ENCODE data around the gene AKT3.

The AKT3 gene

DNA sequence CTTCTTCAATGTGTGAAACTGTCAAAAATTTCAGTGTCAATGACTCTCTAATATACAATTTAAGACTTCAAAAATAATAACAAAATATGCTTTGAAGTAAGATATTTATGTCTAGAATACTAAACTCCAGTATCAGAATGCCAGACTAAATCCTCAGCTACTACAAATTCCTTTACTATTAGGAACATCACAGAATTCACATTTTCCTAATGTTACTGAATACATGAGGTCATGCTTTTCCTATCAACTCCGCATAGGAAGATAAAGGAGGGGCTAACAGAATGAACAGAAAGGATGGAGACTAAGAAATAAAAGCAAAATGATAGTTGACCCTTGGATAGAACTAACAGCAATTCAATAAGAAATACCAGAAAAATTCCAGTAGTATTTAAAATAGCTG, 301.5 kb downstream of the AKT3 start:
- no peak for DNase-seq

DNA sequence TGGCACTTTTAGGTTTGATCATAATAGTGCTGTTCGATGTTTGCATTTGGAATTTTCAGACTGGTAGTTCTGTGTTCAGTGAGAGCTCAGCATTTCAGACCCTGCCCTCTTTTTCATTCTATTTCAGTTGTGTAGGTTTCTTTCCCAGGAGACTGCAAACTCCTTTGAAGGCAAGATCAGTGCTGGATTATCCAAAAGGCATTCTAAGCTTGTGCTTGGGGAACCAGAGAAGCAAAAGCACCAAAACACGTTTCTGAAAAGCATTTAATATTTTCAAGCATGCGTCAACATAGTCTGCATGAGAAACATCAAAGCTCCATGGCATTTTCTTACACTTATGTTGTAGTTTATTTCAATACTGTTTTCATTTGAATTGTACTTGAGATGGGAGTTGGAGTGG, 302.2 kb downstream of the AKT3 start:
- no peak for DNase-seq

DNA sequence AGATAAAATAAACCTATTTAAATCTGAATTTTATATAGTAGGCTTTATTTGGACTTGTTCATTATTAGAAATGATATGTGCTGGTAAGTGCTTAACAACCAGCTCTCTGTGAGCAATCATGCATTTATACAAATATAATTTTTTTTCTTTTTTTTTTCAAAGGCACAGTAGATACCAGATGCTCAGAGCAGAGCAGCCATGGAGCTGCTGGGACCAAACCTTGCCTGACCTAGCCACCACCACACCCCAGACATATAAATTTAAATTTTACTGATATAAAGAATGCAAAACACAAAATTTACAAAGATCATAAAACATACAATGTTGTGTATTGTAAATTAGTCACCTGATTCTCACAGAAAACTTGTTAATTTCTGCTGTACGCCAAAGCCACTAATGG, 303.6 kb downstream of the AKT3 start:
- DNase-seq, result no peak

DNA sequence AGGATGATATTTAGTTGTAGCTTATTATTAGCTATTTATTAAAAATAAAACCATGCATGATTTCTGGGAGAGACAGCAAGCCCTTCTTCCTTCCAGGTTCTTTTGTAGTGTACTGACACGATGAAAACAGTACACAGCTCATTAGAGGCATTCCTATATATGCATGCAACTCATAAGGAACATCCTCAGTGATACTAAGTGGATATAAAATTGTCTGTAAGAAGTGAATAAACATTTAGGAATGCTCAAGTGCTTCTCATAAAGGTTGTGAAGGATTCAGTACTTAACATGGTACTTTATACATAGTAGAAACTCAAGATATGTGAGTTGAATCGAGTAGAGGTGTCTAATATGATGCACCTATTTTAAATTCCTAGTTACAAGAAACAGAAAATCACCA, 306.5 kb downstream of the AKT3 start:
- no peak for DNase-seq

DNA sequence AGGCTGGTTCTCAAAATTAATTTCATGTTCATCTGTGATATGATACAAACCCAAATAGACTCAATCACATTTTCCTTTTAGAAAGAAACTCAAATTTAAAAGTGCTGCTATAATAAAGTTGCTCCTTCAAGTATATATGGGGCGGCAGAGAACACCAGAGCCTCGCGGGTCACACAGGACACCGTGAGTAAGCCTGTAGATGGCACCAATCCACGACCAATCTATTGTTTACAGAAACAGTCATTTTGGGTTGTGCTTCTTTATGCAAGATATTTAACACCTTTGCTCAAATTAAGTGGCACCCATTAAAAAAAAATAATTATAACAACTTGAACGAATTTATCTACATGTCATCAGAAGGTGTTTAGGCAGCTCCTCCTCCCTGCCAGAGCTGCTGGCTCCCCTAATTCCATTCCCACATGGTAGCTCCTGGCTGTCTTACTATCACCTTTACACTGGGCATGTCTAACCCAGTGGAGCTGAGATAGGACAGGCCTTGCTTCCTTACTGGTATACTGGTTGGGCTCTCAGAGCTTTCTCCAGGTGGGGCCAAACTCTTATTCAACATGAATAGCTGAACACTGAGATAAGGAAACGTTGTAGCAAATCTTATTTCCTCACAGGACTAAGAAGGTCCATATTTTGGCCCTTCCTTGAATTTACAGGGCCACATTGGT, 307.2 kb downstream of the AKT3 start:
- no peak for DNase-seq

DNA sequence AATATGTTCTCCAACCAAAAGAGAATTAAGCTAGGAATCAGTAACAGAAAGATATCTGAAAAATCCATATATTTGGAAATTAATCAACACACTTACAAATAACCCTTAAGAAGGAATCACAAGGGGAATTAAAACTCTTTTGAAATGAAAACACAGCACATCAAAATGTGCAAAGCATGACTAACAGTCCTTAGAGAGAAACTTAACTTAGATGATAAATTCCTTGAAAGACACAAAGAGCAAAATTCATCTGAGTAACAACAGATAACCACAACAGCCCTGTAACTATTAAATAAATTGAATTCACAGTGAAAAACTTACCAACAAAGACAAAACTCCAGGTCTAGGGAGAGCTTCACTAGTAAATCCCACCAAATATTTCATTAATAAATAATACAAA, 310.4 kb downstream of the AKT3 start:
- DNase-seq, result no peak

DNA sequence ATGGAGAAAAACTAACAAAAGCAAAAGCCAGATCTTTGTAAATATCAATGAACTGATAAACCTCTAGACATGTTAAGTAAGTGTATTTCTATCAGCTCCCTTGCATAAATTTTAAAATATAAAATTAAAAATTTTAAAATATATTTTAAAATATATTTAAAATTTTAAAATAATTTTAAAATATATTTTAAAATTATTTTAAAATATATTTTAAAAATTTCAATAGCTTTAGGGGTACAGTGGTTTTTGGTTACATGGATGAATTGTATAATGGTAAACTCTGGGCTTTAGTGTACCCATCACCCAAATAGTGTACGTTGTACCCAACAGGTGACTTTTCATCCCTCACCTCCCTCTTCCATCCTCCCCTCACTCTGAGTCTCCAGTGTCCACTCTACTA, 315.0 kb downstream of the AKT3 start:
- DNase-seq, result no peak

DNA sequence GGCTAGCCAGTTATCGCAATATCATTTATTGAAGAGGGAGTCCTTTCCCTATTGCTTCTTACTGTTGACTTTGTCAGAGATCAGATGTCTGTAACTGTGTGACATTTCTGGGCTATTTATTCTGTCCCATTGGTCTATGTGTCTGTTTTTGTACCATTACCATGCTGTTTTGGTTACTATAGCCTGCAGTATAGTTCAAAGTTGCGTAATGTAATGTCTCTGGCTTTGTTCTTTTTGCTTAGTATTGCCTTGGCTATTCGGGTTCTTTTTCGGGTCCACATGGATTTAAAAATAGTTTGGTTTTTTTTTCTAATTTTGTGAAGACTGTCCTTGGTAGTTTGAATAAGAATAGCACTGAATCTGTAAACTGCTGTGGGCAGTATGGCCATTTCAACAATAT, 320.5 kb downstream of the AKT3 start:
- no peak for DNase-seq

DNA sequence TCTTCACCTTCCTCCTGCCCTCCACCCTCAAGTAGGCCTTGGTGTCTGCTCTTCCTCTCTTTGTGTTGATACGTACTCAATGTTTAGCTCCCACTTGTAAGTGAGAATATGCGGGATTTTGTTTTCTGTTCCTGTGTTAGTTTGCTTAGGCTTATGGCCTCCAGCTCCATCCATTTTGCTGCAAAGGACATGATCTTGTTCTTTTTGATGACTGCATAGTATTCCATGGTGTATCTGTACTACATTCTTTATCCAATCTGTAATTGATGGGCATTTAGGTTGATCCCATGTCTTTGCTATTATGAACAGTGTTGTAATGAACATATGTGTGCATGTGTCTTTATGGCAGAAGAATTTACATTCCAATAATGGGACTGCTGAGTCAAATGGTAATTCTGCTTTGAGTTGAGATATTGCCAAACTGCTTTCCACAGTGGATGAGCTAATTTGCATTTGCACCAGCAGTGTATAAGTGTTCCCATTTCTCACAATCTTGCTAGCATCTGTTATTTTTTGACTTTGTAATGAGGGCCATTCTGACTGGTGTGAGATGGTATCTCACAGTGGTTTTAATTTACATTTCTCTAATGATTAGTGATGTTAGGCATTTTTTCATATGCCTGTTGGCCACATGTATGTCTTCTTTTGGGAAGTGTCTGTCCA, 321.5 kb downstream of the AKT3 start:
- no peak for DNase-seq

DNA sequence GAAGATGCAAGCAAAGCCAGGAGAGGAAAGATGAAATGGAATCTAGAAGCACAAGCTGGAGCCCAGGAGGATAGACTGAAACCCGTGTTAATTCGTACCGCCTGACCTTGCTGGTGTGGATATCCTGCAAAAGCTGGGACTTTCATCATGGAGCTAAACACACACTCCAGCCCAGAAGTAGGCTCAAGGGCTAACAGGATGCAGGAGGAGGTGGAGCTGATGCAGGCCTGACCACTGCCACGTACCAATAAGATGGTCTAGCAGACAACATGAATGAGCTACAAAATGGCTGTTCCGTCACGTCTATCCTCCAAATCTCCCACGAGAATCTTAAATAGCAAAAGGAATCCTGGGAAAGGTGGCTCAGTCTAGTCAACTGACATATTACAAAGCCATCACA, 323.9 kb downstream of the AKT3 start:
- DNase-seq, result no peak

DNA sequence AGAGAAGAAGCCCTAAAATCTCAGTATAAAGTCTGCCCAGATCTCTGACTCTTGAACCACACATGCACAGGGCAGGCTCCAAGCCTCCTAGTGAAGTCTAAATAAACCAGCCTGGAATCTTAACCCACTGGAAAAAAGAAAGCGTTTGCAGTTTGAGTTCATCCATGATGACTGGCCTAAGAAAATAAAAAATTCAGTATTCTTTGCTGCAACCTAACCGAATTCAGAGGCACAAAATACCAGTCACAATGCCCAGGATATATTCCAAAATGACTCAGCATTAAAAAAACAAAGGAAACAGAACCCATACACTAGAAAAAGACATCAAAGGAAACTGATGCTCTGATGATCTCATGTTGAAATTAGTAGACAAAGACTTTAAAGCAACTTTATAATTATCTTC, 325.0 kb downstream of the AKT3 start:
- no peak for DNase-seq

DNA sequence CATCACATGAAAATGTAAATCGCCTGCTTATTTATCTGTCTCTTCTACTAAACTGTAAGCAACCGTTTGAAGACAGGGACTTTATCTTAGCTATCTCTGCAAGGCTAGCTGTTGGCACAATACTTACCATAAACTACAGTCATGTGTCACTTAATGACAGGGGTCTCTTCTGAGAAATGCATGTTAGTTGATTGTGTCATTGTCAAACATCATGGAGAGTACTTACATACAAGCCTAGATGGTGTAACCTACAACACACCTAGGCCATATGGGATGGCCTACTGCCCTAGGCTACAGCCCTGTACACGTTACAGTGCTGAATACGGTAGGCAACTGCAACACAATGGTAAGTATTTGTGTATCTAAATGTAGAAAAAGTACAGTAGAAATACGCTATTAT, 326.3 kb downstream of the AKT3 start:
- DNase-seq, result no peak

DNA sequence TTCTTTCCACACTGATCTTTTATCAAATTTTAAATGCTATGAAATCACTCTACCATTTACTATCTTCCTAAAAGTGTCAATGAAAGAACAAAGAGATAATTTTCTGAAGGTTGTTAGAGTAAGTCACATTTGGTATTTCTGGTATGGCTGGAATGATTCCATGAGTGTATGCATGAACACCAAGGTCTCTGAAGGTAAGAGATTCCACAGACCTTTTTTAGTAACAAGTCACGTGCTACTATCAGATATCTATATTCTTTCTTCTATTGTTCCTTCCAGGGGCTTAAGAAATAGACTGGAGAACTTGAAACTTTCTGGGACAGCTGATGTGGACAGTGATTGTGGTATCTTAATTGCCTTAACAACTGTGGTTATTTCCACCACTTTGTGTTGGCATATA, 329.2 kb downstream of the AKT3 start:
- no peak for DNase-seq

DNA sequence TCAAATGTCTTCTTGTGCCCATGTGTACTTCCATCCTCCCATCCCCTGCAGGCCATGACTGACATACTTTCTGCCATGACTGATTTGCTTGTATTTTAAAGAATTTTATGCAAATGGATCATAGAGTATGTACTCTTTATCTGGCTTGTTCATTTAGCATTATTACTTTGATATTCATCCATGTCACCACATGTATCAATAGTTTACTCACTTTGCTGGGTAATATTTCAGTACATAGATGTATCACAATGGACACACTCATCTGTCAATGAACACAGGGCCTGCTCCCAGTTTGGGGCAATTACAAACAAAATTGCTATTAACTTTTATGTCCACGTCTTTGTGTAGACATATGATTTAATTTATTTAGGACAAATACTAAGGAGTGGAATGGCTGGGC, 335.1 kb downstream of the AKT3 start:
- DNase-seq, result no peak

DNA sequence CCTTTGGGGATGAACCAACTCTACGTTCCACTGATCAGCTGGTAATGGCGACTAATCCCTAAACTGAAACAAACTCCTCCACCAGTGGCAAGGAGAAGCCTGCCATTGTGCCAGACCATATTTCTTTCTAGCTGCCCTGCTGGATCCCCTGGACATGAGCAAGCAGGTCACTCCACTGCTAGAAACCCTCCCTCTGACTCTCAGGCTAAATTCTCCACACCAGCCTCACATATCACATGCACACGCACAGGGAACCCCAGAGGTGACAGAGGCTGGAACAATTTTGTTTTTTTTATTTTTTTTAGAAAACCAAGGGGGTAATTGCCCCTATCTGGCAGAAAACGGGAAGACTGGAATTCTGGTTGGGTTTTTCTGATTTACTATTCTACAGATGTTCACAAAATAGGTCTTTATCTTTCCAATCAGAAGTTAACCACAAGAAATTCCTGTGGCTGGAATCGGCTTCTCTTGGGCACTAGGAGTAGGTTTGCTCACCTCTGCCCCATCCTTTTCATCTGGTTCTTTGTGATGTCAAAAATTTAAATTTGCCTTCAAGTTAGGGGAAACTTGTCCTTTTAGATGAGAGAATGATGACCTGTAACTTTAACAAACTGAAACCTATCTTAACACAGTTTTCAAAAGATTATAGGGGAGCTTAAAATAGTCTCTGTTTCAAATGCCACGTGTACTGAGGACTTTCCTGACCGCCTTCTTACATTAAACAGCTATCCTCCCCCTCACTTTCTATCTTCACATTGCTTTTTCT, 336.1 kb downstream of the AKT3 start:
- DNase-seq, result no peak

DNA sequence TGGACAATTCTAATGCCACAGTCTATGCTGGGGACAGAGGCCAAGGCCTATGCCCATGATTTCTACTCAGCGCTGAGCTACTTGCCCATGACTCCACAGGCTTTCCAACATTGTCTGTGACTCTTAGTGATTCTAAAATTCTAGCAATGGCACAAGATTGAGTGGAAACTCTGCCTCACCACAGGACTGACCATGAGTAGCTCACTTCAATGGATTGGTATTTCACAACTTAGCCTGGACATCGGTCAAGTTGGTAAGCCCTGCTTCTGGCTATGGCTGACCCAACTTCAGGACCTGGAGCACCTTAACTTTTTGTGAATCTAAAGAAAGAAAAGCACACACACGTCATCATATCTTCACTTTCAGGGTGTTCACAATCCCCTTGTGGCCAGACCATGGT, 339.1 kb downstream of the AKT3 start:
- DNase-seq, result no peak

DNA sequence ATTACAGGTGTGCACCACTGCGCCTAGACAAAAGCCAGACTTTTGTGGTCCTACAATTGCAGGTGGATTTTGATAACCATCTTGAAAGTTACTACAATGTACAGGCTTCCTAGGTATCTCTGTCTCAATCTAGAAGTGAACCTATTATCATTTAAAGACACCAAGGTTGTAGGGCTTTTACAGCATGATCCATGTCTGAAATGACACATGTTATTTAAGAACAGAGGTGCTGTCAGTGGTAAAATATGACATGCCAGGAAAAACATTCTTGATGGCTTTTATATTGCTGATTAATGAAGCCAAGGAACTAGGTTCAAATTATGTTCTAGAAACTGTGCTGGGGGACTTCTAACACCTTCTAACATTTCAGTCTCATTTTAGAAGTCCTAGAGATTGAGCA, 341.1 kb downstream of the AKT3 start:
- no peak for DNase-seq

DNA sequence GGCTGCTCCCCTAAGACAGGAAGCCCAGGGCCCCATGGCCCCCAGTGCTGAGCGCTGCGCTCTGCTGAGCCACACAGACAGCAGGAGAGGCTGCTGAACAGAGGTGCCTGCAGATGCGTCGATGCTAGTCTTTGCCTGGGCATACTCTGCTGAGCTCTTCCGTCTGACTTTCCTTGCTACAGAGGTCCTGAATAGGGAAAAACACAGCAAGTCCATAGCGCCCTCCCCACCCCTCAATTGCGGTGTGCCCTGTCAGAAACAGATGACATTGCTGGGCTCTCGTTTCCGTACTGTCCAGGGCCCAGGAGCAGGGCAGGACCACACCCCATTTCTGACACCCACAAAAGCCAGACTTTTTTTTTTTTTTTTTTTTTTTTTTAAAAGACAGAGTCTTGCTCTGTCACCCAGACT, 341.7 kb downstream of the AKT3 start:
- no peak for DNase-seq

DNA sequence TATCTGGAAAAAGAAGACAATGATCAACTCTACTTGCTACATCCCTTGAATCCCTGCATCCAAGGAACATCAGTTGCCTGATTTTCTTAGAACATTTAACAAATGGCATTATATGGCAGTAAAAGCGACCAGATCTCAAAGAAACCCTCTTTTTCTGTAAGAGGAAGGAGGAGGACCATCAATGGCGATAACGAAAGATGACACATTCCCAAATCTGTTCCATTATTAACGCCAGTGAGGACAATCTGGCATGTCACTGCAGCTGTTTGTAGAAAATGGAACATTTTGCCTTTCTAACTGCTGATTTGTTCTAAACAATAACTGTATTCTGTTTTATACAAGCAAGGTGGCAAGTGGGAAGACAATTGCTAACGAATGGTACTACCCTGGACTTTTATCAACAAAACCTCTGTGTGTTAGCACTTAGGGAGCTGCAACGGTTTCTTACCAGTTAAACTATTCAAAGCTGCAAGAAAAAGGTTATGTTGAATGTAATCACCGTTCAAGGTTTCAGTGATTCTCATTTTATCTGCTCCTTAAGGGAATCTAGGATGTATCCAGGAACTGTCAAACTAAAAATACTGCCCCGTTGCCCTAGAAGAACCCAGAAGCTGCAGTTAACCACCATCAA, 342.3 kb downstream of the AKT3 start:
- no peak for DNase-seq

DNA sequence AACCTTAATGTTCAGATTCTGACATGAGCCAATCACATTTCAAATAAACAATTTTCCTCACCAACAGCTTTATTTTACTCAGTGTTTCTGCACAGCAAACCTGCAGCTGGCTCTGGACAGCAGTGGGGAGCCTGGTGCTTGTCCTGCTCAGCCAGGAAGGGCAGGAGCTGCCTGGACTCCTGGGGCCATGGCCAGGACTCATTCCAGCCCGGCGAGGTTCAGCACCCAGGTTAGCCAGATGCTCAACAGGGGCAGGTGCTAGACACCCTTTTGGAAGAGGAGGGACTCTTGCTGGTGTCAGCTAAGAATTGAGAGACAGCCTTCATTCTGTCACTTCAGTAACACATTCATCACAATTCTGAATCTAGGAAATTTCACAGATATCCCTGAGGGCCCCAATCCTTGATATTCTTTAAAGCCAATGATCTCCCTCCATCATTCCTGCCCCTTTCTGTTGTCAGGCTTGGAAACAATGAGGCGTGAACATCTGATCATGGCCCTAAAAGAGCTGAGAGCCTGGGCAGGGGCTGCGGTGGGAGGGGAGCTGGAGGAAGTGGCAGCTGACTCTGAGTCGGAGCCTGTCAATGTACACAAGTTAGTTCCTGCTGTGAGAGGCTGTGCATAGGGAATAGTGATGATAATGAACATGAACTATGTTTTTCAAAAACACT, 342.9 kb downstream of the AKT3 start:
- DNase-seq, result peak; percentile 48

DNA sequence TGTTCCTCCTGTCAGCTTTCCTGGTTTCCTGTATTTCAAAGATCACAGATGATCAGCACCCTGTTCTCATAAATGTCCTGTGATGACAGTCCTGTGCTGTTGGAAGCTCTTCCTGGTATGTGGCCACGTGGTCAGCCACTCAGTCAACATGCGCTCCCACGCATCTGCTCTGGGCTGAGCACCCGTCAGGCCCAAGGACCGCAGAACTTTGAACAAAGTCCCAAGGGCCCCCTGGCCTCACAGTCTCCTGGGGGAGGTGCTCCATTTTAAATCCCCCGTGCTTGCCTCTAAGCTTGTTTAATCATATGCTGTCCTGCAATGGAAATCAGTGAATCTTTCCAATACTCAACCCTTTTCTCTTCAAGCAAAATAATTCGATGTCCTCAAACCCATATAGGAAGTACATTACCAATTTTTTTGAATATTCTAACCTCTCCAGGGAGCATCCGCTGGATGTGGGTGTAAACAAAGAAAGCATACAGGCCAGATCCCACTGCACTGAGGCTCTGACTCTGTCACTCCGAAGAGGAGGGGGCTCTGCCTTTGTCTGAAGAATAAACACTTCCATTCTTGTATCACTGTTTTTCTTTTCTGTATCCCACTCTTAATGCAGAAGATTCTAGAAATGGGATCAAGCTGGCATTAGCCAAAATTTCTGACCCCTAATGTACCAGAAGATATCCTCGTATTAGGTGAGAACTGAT, 343.9 kb downstream of the AKT3 start:
- no peak for DNase-seq

DNA sequence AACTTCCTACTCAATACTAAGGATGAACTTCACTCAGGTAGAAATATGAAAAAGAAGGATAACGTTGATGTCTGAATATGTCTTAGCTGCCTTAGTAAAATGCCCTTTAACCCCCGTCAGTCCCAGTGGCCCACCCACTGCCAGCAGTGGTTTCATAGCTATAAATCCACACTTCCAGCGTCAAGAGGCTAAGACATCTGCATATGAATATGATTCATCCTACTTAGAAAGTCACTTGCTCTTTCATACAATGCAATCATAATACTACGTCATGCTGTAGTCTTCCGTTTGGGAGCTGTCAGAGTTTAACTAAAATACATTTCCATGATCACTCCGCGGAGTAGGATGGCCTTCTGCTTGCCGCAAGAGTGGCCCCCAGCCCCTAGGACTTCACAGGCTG, 346.9 kb downstream of the AKT3 start:
- no peak for DNase-seq

DNA sequence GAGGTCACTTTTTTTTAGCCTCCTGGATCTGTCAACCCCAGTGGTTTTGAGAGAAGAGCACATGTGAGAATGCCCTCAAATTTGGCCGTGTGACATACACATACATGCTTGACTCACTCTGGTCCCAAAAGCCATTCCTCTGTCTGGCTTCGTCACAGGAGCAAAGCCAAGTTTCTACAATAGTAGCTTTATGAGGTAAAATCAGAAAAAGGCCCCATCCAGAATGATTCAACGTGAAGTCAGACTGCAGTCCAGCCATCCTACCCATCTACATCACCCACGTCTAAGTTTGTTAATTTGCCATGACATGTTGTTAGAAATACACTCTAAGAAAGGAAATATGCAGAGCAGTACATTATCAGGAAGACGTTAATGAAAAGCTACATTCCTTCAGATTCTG, 349.0 kb downstream of the AKT3 start:
- DNase-seq, result no peak

Measured in suppressor macrophage treated with lipopolysaccharide for 4 hours (primary cell).